Ishikawa (cell line): ENCODE measurements around the gene SLC23A2.

Experiments
- CEBPB ChIP-seq: IDR thresholded peaks from 2 replicates; pipeline ENCODE4 v1.6.1; 2012
- EGR1 ChIP-seq: IDR thresholded peaks from 2 replicates; pipeline ENCODE4 v1.6.1; 2012
- EP300 ChIP-seq: IDR thresholded peaks from 2 replicates; pipeline ENCODE4 v1.6.1; 2012; ENCODE audit warnings: borderline replicate concordance

DNA sequence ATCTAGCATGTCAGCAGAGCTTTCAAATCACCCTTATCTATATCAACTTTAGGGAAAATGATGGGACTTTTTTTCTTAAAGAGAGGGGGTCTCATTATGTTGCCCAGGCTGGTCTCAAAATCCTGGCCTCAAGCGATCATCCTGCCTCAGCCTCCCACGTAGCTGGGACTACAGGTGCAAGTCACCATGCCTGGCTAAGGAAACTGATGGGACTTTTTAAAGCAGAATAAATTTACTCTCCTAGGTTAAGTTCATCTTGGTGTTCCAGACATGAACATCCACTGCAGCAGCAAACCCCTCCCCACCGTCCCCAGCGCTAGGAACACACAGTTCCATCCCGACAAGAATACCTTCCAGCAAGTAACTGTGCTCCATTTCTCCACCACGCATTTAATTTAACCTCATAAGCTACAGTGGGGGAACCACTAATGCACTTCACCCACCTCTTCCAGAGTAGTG, 64.9 kb downstream of the SLC23A2 start:
- TF ChIP-seq EGR1 (no peak), CEBPB (no peak), EP300 (no peak)
